ENCODE measurements around the gene GTF2B.
A peak's percentile ranks its signal among the peaks of the same experiment; 100 is the strongest.
"Not testable (repeated sequence)": the region's sequence is repeated elsewhere in the genome, so short reads cannot be mapped to it uniquely, and the experiment has no call there.

Gene GTF2B

GRCh38 chr1:88891318-88891950 lies at the start of gene GTF2B:
TSS of gene GTF2B (minus strand) at chr1:88891567. CDS start at chr1:88891499, 68 bp downstream.
- DNase-seq, result peak; percentile 86

- DNase-seq, result not testable (repeated sequence)
Observed at GRCh38 chr1:88938528-88938927, 47.2 kb upstream of the GTF2B start.

- DNase-seq, result no peak
Observed at GRCh38 chr1:88936760-88937342, 45.5 kb upstream of the GTF2B start.

GRCh38 chr1:88936223-88936523 lies 44.8 kb upstream of the GTF2B start:
- no peak for DNase-seq

- DNase-seq, result no peak
Observed at GRCh38 chr1:88935522-88936222, 44.3 kb upstream of the GTF2B start.

- DNase-seq, result not testable (repeated sequence)
Observed at GRCh38 chr1:88930176-88930575, 38.8 kb upstream of the GTF2B start.

GRCh38 chr1:88923224-88923623 lies 31.9 kb upstream of the GTF2B start:
- DNase-seq, result no peak

GRCh38 chr1:88922214-88922613 lies 30.8 kb upstream of the GTF2B start:
- DNase-seq, result no peak

GRCh38 chr1:88920845-88921244 lies 29.5 kb upstream of the GTF2B start:
- DNase-seq, result no peak

GRCh38 chr1:88917321-88918025 lies 26.1 kb upstream of the GTF2B start:
- no peak for DNase-seq

- DNase-seq, result no peak
Observed at GRCh38 chr1:88916883-88917282, 25.5 kb upstream of the GTF2B start.

GRCh38 chr1:88911800-88912199 lies 20.4 kb upstream of the GTF2B start:
- not testable (repeated sequence) for DNase-seq

GRCh38 chr1:88911161-88911560 lies 19.8 kb upstream of the GTF2B start:
- DNase-seq, result no peak

GRCh38 chr1:88910401-88910800 lies 19.0 kb upstream of the GTF2B start:
- no peak for DNase-seq

GRCh38 chr1:88900883-88901282 lies 9.5 kb upstream of the GTF2B start:
- DNase-seq, result no peak

GRCh38 chr1:88897070-88897730 lies 5.8 kb upstream of the GTF2B start:
- no peak for DNase-seq

- no peak for DNase-seq
Observed at GRCh38 chr1:88892357-88892877, 1.1 kb upstream of the GTF2B start.

GRCh38 chr1:88891951-88892340 lies 579 bp upstream of the GTF2B start:
- DNase-seq, result no peak

- no peak for DNase-seq
Observed at GRCh38 chr1:88890791-88891317, 513 bp downstream of the GTF2B start.

- DNase-seq, result no peak
Observed at GRCh38 chr1:88890131-88890530, 1.2 kb downstream of the GTF2B start.

GRCh38 chr1:88888750-88889149 lies 2.6 kb downstream of the GTF2B start:
- DNase-seq, result no peak

- DNase-seq, result no peak
Observed at GRCh38 chr1:88885933-88886332, 5.4 kb downstream of the GTF2B start.

- DNase-seq, result no peak
Observed at GRCh38 chr1:88883156-88883555, 8.2 kb downstream of the GTF2B start.

Measured in NK-92 treated with Interleukin-12 subunit alpha and Interleukin-12 subunit beta, amount 100 ng/mL, for 24 hours (cell line).